ENCODE measurements around the gene KRTAP27-1.

KRTAP27-1 gene

GRCh38 chr21:30345014-30345413 is 7.5 kb upstream of the KRTAP27-1 start:
- TF ChIP-seq RARB (CRISPR knock-in tag; IDR thresholded peaks at IDR 0.05) (no peak), PATZ1 (CRISPR knock-in tag; IDR thresholded peaks at IDR 0.05; ENCODE audit: borderline replicate concordance) (no peak)
- ATAC-seq = no peak

DNA sequence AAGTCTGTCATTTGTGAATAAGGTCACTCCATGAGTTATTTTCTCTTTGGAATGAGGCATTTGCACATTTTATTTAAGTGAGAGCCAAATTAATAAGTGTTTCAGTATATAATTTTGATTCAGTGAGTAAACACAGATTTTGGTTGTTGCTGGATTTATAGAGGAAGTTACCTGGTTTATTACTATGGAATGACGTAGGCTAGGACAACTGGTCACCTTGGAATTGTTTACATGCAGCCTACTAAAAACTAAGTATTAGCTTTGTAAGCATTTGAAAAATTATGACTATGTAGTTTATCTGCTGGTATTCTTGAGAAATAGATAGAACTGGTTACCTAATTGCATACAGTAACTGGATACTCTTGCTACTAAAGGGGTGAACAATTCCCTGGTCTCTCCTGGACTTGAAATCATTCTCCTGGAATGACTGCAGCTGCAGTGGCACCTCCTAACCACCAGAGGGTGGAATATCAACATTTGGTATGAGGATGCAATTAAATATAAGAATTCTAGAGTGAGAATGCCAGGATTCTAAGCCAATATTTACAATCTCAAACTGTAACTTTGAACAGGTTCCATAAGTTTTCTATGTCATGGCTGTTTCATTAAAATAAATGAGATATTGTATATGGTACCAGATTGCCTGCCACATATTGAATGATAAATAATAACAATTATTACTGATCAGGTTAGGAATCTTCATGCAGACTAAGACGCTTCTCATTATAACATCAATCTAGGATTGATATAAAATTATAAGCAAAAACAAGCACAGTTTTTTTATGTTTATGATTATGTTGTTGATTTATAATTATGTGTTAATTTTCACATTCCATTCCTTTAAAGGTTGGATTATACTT is 3.5 kb upstream of the KRTAP27-1 start:
- peak; percentile 75 for ATAC-seq

DNA sequence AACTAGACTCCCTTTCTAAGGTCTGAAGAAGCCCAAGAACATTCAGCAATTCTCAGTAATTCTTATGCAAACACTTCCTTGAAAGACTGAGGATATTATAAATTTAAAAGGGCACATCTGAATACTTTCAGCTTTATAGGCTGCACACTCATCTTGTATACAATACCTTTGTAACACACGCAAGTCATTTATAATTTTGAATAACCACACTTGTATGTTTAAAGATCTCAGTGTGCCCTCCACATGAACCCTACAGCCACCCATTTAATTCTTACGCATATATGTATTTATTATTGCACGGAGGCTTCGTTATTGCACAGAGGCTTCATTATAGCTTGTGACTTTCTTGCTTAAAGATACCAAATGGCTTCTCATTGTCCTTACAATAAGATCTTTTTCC is 1.2 kb upstream of the KRTAP27-1 start:
- no peak for ATAC-seq
- TF ChIP-seq, protein P1, sequence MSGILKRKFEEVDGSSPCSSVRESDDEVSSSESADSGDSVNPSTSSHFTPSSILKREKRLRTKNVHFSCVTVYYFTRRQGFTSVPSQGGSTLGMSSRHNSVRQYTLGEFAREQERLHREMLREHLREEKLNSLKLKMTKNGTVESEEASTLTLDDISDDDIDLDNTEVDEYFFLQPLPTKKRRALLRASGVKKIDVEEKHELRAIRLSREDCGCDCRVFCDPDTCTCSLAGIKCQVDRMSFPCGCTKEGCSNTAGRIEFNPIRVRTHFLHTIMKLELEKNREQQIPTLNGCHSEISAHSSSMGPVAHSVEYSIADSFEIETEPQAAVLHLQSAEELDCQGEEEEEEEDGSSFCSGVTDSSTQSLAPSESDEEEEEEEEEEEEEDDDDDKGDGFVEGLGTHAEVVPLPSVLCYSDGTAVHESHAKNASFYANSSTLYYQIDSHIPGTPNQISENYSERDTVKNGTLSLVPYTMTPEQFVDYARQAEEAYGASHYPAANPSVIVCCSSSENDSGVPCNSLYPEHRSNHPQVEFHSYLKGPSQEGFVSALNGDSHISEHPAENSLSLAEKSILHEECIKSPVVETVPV (CRISPR knock-in tag; IDR thresholded peaks at IDR 0.05) = no peak
- TF ChIP-seq ZNF70 (CRISPR knock-in tag; IDR thresholded peaks at IDR 0.05) (no peak), PATZ1 (CRISPR knock-in tag; IDR thresholded peaks at IDR 0.05; ENCODE audit: borderline replicate concordance) (no peak), OSR1 (CRISPR knock-in tag; IDR thresholded peaks at IDR 0.05) (no peak), PPARA (CRISPR knock-in tag; IDR thresholded peaks at IDR 0.05; ENCODE audit: borderline replicate concordance) (no peak), ARNTL (CRISPR knock-in tag; IDR thresholded peaks at IDR 0.05; ENCODE audit: borderline replicate concordance, low read depth) (no peak)

More for the DNA sequence above, 3.5 kb upstream of the KRTAP27-1 start:
- TF ChIP-seq TOX (CRISPR knock-in tag; IDR thresholded peaks at IDR 0.05; ENCODE audit: borderline replicate concordance) (no peak), PATZ1 (CRISPR knock-in tag; IDR thresholded peaks at IDR 0.05; ENCODE audit: borderline replicate concordance) (no peak), RARB (CRISPR knock-in tag; IDR thresholded peaks at IDR 0.05) (no peak), TSHZ2 (CRISPR knock-in tag; IDR thresholded peaks at IDR 0.05) (no peak), ESRRG (CRISPR knock-in tag; IDR thresholded peaks at IDR 0.05) (no peak), ISL1 (CRISPR knock-in tag; IDR thresholded peaks at IDR 0.05) (no peak), ZFP30 (CRISPR knock-in tag; IDR thresholded peaks at IDR 0.05) (no peak), POU6F1 (CRISPR knock-in tag; IDR thresholded peaks at IDR 0.05; ENCODE audit: borderline replicate concordance, low read depth) (no peak), ZNF565 (CRISPR knock-in tag; conservative IDR thresholded peaks at IDR 0.05; ENCODE audit: low read depth) (no peak), SNAI2 (CRISPR knock-in tag; IDR thresholded peaks at IDR 0.05) (no peak)
- TF ChIP-seq, protein P2, sequence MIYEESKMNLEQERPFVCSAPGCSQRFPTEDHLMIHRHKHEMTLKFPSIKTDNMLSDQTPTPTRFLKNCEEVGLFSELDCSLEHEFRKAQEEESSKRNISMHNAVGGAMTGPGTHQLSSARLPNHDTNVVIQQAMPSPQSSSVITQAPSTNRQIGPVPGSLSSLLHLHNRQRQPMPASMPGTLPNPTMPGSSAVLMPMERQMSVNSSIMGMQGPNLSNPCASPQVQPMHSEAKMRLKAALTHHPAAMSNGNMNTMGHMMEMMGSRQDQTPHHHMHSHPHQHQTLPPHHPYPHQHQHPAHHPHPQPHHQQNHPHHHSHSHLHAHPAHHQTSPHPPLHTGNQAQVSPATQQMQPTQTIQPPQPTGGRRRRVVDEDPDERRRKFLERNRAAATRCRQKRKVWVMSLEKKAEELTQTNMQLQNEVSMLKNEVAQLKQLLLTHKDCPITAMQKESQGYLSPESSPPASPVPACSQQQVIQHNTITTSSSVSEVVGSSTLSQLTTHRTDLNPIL (CRISPR knock-in tag; IDR thresholded peaks at IDR 0.05; ENCODE audit: low read depth) = no peak

Data from SK-N-SH treated with all-trans-retinoic acid at 6 μM for 48 hours (cell line).